ENCODE data around the gene MZB1.
"Not testable (repeated sequence)": the region's sequence is repeated elsewhere in the genome, so short reads cannot be mapped to it uniquely, and the experiment has no call there.

Gene MZB1

GRCh38 chr5:139391570-139392323 lies 2.0 kb upstream of the MZB1 start:
- DNase-seq (ENCODE audit: low read depth): no peak

GRCh38 chr5:139390639-139391569 lies 1.2 kb upstream of the MZB1 start:
- no peak for DNase-seq (ENCODE audit: low read depth)

DNA sequence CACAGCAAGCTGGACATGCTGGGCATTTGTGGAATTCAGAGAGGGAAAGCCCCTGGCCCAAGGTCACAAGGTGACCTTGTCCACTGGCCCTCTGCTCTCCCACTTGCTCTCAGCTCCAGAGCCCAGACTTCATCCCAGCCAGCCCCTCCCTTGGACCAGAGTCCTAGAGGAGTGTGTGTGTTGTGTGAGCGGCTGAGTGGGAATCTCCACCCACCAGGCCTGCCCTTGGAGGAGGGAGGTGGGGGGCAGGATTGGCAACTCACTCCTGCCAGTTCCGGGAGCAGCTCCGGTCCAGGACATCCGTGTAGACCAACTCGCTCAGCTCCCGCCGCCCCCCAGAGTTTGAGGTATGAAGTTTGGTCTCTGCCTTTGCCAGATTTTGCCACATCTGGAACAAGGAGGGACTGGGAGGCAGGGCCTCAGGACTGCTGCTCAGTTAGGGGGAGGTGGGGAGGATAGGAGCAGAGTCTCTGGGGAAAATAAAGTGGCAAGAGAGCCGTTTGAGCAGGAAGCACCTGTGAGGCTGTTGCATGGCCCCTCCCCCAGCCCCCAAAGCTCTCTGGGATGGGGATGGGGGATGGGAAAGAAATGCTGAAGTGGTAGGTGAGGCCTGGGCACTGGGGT lies 1.4 kb downstream of the MZB1 start:
- no peak for DNase-seq (ENCODE audit: low read depth)

- DNase-seq (ENCODE audit: low read depth): no peak
These were observed 2.0 kb downstream of the MZB1 start for GRCh38 chr5:139387611-139388197.

GRCh38 chr5:139386956-139387355 lies 2.8 kb downstream of the MZB1 start:
- not testable (repeated sequence) for DNase-seq (ENCODE audit: low read depth)

- no peak for DNase-seq (ENCODE audit: low read depth)
These were observed 3.7 kb downstream of the MZB1 start for GRCh38 chr5:139386050-139386438.

- DNase-seq (ENCODE audit: low read depth): no peak
These were observed 4.4 kb downstream of the MZB1 start for GRCh38 chr5:139385061-139386049.

GRCh38 chr5:139384591-139385051 lies 5.1 kb downstream of the MZB1 start:
- DNase-seq (ENCODE audit: low read depth): no peak

DNA sequence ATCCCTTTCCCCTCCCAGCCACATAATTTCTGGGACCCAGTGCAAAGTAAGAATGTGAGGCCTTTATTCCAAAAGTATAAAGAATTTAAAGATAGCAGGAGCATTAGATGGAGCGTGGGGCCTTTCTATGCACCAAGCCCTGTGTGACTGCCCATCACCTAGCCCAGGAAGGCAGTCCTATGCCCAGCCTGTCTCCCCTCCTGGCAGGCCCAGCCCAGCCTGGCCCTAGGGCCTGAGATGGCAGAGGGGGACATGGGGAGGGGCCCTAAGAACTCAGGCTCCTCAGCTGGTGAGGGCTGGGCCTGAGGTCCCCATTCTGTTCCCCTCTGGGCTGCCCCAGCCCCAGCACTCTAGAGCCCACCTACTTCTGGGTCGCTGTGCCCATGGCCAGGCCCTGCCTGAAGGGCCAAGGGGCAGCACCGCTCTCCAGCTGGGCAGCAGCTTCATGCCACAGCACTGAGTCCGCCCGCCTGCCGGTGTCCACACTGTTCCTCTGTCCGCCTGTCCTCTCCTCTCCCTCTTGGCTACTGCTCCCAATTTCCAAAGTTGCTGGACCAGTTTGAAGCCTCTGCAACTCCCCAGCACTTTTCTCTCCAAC lies 5.6 kb downstream of the MZB1 start:
- DNase-seq (ENCODE audit: low read depth): no peak

GRCh38 chr5:139383275-139383992 lies 6.3 kb downstream of the MZB1 start, which contains the start of gene SLC23A1:
Gene SLC23A1, minus strand, starts transcription at chr5:139383297. Its CDS starts 44 bp downstream, at chr5:139383253.
- peak; percentile 39 for DNase-seq (ENCODE audit: low read depth)

DNA sequence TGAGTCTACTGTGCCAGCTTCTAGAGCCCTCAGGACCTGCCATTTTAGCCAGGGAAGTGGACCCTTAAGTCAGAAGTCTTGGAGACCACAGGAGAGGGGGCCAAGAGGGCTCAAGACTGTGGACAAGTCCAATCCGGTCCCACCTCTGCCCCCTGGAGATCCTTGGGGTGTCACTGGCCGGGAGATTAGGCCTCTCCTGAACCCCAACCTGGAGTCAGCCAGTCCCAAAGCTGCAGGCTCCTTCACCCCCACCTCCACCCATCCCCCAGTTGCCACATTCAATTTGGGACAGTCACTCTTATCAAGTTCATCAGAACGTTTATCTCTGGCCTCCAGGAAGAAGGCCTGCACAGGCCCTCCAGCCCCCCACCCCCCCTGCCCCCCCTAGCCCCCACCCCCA lies 6.9 kb downstream of the MZB1 start:
- no peak for DNase-seq (ENCODE audit: low read depth)

GRCh38 chr5:139381837-139382761 lies 7.6 kb downstream of the MZB1 start:
- DNase-seq (ENCODE audit: low read depth): no peak

DNA sequence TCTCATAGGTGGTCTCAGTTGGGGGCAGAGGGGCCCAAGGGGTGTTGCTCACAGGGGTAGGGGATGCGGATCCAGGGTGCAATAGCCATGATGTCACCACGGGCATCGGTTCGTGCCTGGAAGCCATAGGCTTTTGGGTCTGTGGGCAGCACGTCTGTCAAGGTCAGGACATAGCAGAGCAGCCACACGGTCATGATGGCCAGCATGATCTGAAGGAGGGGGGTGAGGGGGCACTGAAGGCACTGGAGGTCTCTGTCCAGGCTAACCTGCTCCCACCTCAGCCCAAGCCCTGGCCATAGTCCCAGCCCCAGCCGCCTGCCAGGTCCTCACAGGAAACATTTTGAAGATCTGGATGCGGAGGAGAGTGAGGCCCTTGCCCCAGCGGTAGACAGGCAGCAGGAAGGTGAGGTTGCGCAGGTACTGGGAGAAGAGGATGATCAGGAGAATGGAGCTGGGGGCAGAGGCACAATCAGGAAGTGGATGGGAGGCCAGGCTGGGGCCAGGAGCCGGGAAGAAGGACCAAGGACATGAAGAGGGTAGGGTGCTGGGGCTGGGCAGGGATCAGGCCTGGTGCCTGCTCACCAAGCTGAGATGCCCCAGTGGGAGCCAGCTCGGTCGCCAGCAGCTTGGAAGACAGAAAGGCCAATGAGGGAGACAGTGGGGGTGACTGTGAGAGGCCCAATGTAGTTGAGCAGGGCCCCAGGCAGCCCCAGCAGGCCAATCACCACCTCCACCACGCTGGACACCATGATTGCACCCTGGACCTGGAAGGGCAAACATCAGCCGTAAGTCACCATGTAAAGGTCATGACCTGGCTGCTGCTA lies 9.9 kb downstream of the MZB1 start:
- DNase-seq (ENCODE audit: low read depth): no peak

- no peak for DNase-seq (ENCODE audit: low read depth)
These were observed 10.8 kb downstream of the MZB1 start for GRCh38 chr5:139378941-139379361.

GRCh38 chr5:139378101-139378825 lies 11.4 kb downstream of the MZB1 start:
- DNase-seq (ENCODE audit: low read depth): no peak

- no peak for DNase-seq (ENCODE audit: low read depth)
These were observed 12.5 kb downstream of the MZB1 start for GRCh38 chr5:139377226-139377625.

GRCh38 chr5:139376364-139376763 lies 13.3 kb downstream of the MZB1 start:
- no peak for DNase-seq (ENCODE audit: low read depth)
